ENCODE measurements around the gene PRCP. TPM values are rescaled to one million over a fixed set of nuclear protein-coding genes. Genes with fewer than 3 reads are reported as not detected.

PRCP gene
- total RNA-seq, 1 experiment from 2014 or later = 56.7 TPM

- no peak overlapping the region for H2AK5ac ChIP-seq (ENCODE audit: insufficient read length, low read length)
- no peak overlapping the region for H3K4ac ChIP-seq (ENCODE audit: low read depth, low read length)
- H3K18ac ChIP-seq (ENCODE audit: insufficient read length, low read depth, low read length) = no peak overlapping the region
- H2BK20ac ChIP-seq (ENCODE audit: low read depth, low read length, poor library complexity, severe bottlenecking) = no peak overlapping the region
- DNase-seq = no peak
- TF ChIP-seq CTCF (conservative IDR thresholded peaks at IDR 0.05) = no peak
- no peak overlapping the region for H3K27ac ChIP-seq (ENCODE audit: insufficient read length, low read depth, low read length)
- no peak overlapping the region for H2BK5ac ChIP-seq (ENCODE audit: insufficient read length, low read length)
- H3K79me2 ChIP-seq (ENCODE audit: insufficient read depth, low read length) = no peaks in the 10 kb centered on the region
- Mint-ChIP-seq H3K9me3 (no peaks in the 10 kb centered on the region), H3K36me3 (ENCODE audit: insufficient read depth in 1 of 3, low read depth in 3 of 3) (no peaks in the 10 kb centered on the region), H3K4me1 (no peaks in the 10 kb centered on the region), H3K4me3 (no peak overlapping the region), H3K27ac (no peak overlapping the region), H3K27me3 (ENCODE audit: low read depth) (peaks cover 7% of the 10 kb centered on the region; the same call in 1 of the 2 replicates)
- no peak overlapping the region for H3K9ac ChIP-seq (ENCODE audit: extremely low read depth, insufficient read length, low read length)
- no peak overlapping the region for H3K23ac ChIP-seq (ENCODE audit: insufficient read length, low read depth, low read length)
- H2BK12ac ChIP-seq (ENCODE audit: insufficient read length, low read depth, low read length) = no peak overlapping the region
- no peak overlapping the region for H2AFZ ChIP-seq (ENCODE audit: low read length)
- no CpG with 5 or more reads among the region's 1 CpG for WGBS (ENCODE audit: extremely low coverage, insufficient read length, low lambda C conversion rate)
- no peak overlapping the region for H3T11ph ChIP-seq (ENCODE audit: low read length)
- no peaks in the 10 kb centered on the region for H3K4me1 ChIP-seq (ENCODE audit: insufficient read depth, low read length)
- H3K23me2 ChIP-seq (ENCODE audit: insufficient read length, low read depth, low read length, poor library complexity, severe bottlenecking) = no peaks in the 10 kb centered on the region
- H2BK120ac ChIP-seq (ENCODE audit: low read depth, low read length, poor library complexity, severe bottlenecking) = no peak overlapping the region
- no peak overlapping the region for H3K56ac ChIP-seq (ENCODE audit: insufficient read length, low read depth, low read length)
- H3K79me1 ChIP-seq (ENCODE audit: insufficient read depth, low read depth, low read length, poor library complexity, severe bottlenecking) = no peaks in the 10 kb centered on the region
- H4K5ac ChIP-seq (ENCODE audit: insufficient read length, low read depth, low read length) = no peak overlapping the region
- H3K14ac ChIP-seq (ENCODE audit: insufficient read depth, low read length) = no peak overlapping the region; the same call in 1 of the 2 replicates
- H2BK15ac ChIP-seq (ENCODE audit: low read depth, low read length) = no peak overlapping the region
- H4K91ac ChIP-seq (ENCODE audit: insufficient read length, low read depth, low read length) = no peak overlapping the region
- no peaks in the 10 kb centered on the region for H4K20me1 ChIP-seq (ENCODE audit: control insufficient read depth, insufficient read depth, insufficient read length)
- no peaks in the 10 kb centered on the region for H3K27me3 ChIP-seq (ENCODE audit: insufficient read depth, low read length)
- H3K4me2 ChIP-seq (ENCODE audit: insufficient read depth, insufficient read length, low read length) = no peak overlapping the region
- no peaks in the 10 kb centered on the region for H3K9me3 ChIP-seq (ENCODE audit: control insufficient read depth, low read depth, low read length)
- H4K8ac ChIP-seq (replicated peaks; ENCODE audit: insufficient read length, low read depth, low read length) = no peak overlapping the region
These were observed 97.5 kb downstream of the PRCP start for GRCh38 chr11:82802710-82803109.
